Measurements from ENCODE around the gene TPCN1.

- TF ChIP-seq CTCF (IDR thresholded peaks at IDR 0.05) (no peak), POLR2A (IDR thresholded peaks at IDR 0.05) (no peak)
Observed at GRCh38 chr12:113226696-113227568, 5.7 kb downstream of the TPCN1 start.
